Hematopoietic multipotent progenitor cell treated with erythropoietin and hydrocortisone succinate and interleukin-3 and kit ligand, for 8 days (in vitro differentiated cells): ENCODE measurements around the gene LAMA3.

ENCODE experiments used
- DNase-seq: peaks from one replicate; pipeline ENCODE4 v3.0.0-alpha.2; 2015

LAMA3 gene

DNA sequence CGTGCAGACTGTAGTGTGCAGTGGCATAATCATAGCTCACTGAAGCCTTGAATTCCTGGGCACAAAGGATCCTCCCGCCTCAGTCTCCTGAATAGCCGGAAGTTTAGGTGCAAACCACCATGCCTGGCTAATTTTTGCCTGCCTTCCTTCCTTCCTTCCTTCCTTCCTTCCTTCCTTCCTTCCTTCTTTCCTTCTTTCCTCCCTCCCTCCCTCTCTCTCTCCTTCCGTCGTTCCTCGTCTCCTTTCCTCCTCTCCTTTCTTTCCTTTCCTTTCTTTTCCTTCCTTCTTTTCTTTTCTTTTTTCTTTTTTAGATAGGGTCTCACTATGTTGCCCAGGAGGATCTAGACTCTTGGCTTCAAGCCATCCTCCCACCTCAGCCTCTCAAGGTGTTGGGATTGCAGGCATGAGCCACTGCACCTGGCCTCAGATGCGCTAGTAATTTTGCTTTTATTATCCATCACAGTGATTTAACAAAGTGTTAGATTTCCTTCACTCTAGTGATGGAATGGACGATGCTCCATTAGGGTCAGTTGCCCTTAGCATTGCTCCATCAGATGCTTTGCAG, 20.0 kb upstream of the LAMA3 start:
- no peak for DNase-seq

DNA sequence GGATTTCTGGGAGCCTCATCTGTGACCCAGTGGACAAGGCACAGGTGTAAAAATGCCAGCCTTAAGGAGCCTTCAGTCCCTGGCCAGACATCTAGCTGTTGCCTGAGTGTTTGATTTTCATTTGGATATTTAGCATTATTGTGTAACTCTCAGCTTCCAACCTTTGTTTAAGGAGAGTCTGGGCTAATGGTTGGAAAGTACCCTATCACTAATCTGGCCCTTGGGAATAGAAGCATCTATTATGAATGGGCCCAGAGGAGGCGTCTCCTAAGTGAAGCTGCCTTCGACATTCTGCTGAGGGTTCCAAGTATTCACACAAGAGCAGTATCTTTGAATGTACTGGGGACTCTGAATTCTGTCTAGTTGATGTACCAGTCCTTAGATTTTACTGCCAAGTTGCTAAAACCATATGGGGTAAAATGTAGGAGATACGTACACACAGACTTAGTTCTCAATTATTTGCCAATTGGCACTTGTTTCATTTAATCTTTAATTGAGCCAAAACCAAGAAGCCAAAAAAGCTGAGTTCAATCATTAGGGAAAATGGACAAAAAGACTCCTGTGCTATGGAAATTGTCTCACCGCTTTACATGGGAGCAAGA, 19.3 kb upstream of the LAMA3 start:
- no peak for DNase-seq

DNA sequence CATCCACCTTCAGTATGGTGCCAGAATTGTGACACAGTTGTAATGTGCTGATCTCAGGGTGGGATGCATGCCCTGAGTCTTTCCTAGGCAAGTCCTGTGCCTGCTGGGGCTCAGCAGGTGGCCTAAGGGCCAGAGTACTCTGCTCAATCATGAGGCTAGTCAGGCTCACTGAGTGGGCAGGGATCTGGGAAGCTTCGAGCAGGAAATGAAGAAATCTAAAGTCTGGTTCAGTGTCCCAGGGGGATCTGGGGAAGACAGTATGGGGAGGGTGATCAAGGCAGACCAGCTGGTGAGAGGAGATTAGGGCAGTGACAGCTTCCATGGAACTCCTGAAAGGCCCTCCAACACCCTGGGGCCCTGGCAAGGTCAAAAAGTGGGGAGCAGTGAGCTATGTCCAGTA, 17.7 kb upstream of the LAMA3 start:
- DNase-seq, result no peak

DNA sequence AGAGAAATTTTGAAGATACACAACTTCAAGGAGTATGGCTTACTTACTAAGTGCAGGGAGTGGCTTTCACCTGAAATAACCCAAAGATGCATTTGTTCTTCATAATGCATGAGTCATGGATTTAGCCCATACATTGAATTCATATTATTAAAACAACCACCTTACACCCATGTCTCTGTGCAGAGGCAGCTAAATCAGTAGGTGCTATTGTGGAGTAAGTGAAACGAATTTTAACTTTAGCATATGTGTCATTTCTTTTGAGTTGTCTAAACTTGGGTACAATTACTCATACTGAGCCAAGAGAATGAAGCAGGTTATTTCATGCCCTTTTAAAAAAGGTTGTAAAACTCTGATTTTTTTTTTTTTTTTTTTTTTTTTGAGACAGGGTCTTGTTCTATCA, 15.5 kb upstream of the LAMA3 start:
- no peak for DNase-seq

DNA sequence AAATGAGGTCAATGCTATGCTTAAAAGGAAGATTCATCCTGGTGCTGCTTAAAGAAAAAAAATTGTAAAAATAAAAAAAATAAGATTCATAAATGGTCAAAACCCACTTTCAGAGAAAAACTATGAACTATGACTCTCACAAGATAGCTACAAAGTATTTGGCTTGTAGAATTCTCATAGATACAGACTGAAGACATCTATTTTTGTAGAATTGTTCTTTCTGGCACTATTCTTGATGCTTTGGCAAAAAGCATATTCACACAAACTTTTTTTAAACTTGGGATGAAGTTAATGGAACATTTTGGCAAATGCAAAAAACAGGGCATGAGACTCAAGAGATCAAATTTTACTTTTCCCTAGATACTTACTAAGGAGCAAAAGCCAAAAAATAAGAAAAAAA, 14.0 kb upstream of the LAMA3 start:
- no peak for DNase-seq

DNA sequence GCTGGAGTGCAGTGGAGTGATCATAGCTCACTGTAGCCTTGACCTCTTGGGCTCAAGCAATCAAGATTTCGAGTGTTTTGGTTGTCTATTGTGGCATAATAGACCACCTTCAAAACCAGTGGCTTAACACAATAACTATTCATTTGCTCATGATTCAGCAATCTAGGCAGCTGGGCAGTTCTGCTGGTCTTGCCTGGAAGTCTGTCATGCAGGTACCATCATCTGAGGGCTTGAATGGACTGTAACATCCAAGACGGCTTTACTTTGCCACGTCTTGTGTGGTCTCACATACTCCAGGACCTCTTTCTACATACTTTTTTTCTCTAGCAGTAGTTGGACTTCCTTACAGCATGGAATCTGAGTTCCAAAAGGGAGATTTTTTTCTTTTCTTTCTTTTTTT, 13.4 kb upstream of the LAMA3 start:
- DNase-seq, result no peak

DNA sequence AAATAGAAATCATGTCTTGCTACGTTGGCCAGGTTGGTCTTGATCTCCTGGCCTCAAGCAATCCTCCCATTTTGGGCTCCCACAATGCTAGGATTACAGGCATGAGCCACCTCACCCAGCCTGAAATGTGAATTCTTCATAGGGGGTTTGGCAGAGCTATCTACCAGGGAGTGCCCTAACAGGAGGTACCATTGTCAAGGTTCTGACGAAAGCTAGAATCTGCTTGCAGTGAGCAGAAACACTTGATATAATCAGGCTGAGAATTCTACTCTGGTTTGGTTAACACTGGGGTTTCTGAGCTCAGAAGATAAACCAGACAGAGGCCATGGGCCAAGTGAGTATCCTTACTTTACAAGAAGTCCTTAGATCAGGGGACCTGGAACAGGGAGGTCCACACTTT, 7.2 kb upstream of the LAMA3 start:
- DNase-seq, result no peak

DNA sequence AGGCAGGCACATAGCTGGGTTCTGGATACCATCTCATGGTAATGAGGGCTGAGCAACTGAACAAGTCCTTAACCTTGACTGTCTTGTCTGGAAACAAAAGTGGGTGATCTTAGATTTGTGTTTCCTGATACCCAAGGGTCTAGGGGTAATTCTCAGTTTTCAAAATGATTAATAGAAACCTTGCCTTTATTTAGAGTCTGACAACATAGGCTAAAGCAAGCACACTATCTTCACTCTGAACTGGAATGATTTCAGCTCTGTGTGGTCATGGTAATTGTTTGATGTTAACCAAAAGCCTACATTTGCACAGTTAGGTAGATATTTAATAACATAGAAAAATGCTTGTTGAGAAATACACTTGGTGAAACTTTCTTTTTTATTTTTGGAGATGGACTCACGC, 6.8 kb upstream of the LAMA3 start:
- DNase-seq, result no peak

DNA sequence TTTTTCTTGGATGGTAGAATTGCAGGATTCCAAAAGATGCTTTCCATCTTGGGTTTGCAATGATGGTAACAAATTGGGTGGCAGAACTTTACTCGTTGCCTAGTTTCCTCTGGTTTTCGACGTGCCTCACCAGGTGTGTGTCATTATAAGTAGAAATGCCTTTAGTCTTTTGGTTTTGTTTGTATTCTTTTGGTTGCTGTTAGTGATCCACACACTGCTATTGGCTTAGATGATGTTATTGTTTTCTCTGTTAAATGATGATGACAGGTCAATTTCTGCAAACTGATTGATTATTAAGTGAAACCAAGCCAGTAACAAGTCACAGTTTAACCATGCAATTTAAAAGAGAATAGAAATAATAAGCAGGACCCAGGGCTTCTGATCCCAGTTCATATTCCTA, 6.1 kb upstream of the LAMA3 start:
- DNase-seq, result no peak

DNA sequence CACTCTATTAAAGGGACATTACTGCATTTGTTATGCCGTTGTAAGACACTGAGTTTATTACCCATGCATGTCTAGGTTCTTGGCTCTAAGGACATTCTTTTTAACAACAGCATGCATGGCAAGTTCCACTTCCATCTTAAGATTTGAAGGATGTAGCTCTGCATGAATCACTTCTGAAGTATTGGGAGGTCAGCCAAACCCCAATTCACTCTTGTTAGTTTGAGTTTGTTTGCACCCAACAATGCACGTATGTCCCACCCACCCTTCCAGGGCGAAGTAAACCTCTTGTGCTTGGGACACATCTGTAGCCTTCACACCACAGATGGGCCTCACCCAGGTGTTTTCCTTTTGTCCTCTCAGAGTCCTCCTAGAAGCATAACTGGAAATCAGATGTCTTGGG, 5.6 kb upstream of the LAMA3 start:
- no peak for DNase-seq

DNA sequence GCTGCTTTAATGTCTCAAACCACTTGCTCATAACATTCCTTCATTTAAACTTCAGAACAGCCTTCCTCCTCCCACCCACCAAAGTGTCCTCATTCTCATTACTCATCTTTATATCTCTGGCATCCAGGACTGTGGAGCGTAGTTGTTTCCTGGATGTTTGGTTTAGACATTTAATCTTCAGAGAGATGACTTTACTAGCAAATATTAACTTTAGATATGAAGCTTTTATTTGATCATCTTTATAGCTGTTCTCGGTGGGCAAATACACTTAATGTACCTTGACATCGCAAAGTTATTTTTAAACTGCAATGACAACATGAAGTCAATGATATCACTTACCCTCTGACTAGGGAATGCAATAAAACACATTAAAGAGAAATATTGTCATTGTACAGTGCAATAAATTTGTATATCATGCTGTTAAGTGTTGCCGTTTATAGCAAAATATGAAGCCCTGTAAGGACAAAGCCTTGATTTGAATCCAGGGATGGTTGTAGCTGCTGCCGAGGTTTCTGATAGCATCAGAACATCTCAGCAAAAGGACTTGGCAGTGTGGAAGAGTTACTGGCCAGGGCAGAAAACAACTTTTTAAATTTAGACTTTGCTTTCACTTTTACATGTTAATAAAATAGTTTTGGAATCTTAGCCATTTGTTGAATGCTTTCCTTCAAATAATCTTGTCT, 4.6 kb upstream of the LAMA3 start:
- no peak for DNase-seq

DNA sequence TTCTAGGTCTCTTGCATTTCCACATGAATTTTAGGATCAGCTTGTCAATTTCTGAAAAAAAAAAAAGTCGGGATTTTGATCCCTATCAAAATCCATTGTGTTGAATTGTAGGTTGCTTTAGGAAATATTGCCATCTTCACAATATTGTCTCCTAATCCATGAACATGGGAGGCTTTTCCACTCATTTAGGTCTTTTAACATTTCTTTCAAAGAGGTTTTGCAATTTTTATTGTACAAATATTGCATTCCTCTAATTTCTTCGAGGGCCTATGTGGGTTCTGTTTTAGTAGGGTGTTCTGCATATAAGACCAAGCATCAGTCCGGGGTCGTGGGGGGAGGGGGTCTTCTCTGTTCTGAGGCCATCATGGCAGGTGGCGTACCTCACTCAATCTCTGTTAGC, 725 bp upstream of the LAMA3 start:
- DNase-seq, result no peak

DNA sequence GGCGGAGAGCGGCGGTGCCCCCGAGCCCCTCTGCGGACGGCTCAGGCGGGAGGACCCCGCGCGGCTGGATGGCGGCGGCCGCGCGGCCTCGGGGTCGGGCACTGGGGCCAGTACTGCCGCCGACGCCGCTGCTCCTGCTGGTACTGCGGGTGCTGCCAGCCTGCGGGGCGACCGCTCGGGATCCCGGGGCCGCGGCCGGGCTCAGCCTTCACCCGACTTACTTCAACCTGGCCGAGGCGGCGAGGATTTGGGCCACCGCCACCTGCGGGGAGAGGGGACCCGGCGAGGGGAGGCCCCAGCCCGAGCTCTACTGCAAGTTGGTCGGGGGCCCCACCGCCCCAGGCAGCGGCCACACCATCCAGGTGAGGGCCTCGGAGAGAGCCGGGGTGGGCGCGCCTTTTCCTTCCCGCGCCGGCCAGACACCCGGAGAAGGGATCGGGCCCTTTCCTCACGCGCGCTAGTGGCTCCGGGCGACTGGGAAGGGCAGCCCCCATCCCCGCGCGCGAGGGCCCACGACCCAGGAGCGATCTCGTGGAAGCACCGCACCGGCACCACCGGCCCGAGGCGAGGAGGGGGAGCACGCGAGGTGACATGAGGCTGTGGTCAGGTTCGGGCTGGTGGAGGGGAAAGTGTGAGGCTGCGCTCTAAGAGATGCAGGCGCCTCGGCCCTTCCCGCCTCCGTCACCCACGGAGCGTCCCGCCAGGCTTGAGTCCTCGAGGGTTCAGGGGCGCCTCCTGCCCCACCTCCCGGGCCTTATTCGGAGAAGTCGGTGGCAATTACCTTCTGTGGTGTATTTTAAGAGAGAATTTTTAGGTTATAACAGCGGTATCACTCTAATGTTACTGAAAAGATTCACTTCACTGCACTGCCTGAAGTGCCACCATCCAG, 607 bp downstream of the LAMA3 start:
- DNase-seq, result no peak

DNA sequence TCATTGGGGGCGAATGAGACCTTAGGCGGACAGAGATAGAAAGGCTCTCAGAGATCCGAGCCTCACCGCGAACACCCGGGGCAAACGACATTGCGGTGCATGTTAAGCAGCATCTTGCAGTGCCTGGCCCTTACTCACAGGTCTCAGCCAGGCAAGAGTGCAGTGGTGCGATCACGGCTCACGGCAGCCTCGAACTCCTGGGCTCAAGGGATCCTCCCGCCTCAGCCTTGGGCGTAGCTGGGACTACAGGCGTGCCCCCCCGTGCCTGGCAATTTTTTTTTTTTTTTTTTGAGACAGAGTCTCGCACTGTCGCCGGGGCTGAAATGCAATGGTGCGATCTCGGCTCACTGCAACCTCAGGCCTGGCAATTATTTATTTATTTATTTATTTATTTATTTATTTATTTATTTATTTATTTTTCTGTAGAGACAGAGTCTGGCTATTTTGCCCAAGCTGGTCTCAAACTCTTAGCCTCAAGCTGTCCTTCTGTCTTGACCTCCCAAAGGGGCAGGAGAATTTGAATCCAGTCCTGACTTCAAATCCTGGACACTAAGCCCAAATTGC, 1.3 kb downstream of the LAMA3 start:
- no peak for DNase-seq

DNA sequence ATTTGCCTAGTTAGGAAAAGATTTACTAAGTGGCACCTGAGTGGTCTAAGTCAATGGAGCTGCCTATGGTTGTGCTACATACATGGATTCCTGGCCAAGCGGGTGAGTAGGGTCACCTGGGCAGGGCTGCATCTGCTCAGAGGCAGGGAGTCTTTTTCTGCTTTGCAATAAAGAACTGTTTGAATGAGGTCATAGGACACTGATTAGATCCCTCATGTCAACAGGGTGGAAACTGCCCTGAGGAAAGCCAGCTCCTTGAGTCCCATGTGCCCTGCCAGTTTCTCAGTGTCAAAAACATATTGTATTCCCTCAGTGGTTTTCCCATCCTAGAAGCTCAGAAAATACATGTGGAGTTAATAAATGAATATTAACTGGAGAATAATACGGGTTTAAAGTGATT, 4.6 kb downstream of the LAMA3 start:
- no peak for DNase-seq

DNA sequence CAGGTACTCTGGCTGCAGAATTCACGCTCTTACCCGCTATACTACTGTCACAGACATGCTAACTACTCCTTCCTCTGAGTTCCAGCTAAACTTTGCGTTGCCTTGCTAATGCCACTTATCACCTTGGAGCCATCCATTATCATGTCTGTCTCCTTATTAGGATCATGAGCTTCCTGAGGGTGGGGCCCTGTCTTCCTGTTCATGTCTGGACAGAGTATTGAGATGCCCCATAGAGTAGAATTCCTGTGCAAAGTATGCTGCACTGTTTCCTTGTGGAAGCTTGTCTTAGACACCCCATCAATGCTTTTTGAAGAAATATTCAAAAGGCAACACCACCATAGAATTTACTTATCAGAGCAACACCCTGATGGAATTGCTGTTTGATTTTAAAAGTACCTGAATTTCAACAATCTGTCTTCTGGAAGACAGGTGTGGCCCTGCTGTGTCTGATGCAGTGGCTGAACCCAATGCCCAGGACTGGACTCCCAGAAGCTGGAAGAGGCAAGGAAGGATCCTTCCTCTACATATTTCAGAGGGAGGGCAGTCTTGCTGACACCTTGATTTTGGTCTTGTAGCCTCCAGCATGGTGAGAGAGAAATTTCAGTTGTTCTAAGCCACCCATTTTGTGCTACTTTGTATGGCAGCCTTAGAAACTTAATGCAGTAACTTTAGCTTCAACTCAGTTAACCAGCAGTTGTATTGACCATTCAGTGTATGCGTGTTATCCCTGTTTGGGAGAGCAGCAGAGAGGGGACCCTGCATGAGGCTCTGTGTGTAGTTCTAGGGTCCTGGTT, 5.6 kb downstream of the LAMA3 start:
- DNase-seq, result no peak

DNA sequence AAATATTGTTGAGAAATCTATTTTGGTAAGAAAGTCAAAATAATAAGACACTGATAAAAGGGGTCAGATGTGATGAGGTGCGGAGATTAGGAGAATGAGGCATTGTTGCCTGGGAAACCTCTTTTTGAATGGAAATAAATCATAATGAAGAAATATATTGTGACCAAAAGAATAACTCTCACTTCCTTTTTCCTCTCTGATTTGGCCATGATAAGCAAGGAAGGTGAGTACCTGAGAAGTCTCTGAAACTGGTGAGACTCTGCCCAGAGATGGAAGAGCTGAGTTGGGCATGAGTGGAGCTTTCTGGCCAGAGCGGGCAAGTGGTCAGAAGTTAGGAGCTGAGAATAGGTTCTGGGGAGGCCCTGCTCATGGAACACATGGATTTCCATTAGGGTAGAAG, 11.8 kb downstream of the LAMA3 start:
- DNase-seq, result no peak

DNA sequence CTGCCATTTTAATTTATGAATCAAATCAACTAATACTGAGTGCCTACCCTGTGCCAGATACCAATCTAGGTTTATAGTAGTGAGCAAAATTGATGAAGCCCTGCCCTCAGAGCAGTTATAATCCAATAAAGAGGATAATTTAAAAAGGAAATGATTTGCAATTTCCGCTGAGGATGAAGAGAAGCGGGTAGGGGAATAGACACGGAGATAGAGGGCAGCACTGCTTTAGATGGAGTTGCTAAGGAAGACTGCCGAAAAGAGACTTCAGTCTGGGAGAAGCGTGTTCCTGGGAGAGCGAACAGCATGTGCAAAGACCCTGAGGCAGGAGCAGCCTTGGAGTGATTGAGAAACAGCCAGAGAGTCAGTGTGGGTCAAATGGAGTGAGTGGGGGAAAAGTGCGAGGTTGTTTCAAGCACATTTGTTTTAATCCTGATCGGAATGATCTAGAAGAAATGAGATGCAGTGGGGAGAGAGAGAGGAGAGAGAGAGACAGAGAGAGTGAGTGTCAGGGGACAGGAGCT, 12.4 kb downstream of the LAMA3 start:
- DNase-seq, result no peak

DNA sequence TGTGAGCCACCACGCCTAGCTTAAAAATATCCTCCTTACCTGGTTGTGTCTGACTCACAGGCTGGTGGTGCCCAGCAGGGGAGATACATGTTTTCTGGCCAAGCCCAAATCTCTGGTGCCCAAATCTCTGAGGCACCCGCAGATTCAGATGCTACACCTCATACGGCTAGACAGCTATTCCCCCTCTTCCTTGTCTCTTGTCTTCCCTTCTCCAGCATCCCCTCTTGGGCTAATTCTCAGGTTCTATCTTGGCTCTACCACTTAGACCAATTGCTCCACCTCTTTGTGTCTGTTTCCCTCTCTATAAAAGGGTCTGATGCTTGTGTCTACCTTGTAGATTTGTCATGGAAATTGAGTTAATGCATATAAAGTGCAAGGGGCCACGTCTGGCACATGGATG, 13.4 kb downstream of the LAMA3 start:
- no peak for DNase-seq

DNA sequence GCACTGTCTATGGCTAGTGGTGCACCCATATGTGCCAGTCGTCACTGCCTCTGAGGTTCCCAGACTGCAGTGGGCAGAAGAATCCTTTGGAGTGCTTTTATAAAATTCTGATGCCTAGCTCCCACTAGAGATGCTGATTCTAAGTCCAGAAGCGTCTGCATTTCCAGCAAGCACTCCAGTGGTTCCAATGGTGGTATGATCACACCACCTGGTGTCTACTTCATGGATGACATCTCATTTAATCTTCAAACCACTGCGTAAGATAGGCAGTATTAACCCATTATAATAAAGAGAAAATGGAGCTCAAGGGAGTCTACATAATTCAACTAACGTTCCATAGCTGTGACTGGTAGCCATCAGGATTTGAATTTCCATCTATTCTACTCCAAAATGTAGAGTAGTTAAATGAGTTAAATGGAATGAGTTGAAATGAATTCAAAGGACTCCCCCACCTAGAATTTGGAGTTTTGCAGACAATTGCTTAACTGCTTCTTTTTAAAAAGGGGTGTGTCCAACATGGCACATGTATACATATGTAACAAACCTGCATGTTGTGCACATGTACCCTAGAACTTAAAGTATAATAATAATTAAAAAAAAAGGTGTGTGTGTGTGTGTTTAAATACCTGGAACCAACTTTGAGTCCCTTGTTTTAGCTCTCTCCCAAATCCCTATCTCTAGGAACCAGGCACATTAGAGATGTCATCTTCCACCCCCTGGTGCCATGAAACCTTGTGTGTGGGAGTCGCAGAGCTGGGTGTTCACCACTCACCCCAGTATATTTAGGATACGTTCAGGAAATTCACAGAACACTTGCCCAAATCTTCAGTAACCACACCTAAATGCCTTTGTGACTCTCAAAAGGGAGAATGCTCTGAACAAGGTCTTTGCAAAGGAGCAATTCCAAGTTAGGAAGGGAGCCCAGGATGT, 14.1 kb downstream of the LAMA3 start:
- peak; percentile 67 for DNase-seq

DNA sequence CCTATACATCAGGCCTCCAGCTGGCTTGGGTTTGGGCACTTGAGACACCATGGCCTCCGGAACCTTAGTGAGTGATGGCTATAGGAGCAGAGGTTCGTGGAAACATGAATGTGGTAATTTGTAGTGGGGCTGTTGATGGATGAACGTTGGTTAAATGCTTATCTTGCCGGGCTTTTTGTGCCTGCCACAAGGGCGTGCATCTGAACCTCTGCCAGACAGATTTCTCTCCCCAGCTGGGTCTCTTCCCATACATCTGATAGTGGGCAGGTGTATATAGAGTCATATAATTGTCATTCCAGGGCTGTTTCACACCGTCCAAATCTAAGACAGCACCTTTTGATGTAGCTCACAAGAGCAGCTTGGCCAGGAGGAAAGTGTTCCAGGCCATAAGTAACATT, 14.7 kb downstream of the LAMA3 start:
- peak; percentile 26 for DNase-seq
